ENCODE results near the gene CEP63. TPM values are rescaled to one million over a fixed set of nuclear protein-coding genes. Genes with fewer than 3 reads are reported as not detected.

Gene CEP63
- 11.3 and 13.8 TPM in 2 replicates for total RNA-seq

GRCh38 chr3:134485718-134486576 is at the start of gene CEP63, which contains the start of gene ANAPC13:
TSS of gene CEP63 (plus strand) at chr3:134486057. CDS start at chr3:134495321, 9,264 bp downstream.
TSS of gene ANAPC13 (minus strand) at chr3:134485985. CDS start at chr3:134482904, 3,081 bp downstream.

Other genes starting within 250 kb of the CEP63 start
- 42.4 and 47.0 TPM in 2 replicates for gene RYK, start 235.2 kb upstream of the CEP63 start, total RNA-seq
- 127 TPM in 2 replicates for gene AMOTL2, start 111.6 kb upstream of the CEP63 start, total RNA-seq
- 56.0 and 63.4 TPM in 2 replicates for gene ANAPC13, start 72 bp upstream of the CEP63 start, total RNA-seq
- not detected in 2 replicates for gene KY, start 165.0 kb downstream of the CEP63 start, total RNA-seq

Data from mammary microvascular endothelial cell (primary cell).